HEK293T (cell line): Measurements from ENCODE around the gene SH3RF3.

Experiments used
- CTCF ChIA-PET: fragments of 350-600 bp; formaldehyde crosslinking; extraction: SDS; loops from one replicate; lab custom pipeline; 2021; ENCODE audit warnings: antibody characterized with exemption, inconsistent platforms; lab: Yijun Ruan, JAX
- POLR2A ChIA-PET: fragments of 350-600 bp; formaldehyde crosslinking; extraction: SDS; loops from one replicate; lab custom pipeline; 2020; ENCODE audit warnings: antibody characterized with exemption, inconsistent platforms; lab: Yijun Ruan, JAX
- DNase-seq: peaks from one replicate; pipeline ENCODE4 v3.0.0; 2012; ENCODE audit warnings: mixed read lengths; ENCODE audit errors: extremely low spot score
- ARNT ChIP-seq: fragments of 450-650 bp; IDR thresholded peaks from 2 replicates; pipeline ENCODE4 v1.6.1; 2017; ENCODE audit warnings: mild to moderate bottlenecking
- BHLHE40 ChIP-seq: fragments of 450-650 bp; IDR thresholded peaks from 2 replicates; pipeline ENCODE4 v1.6.1; 2016; ENCODE audit warnings: mild to moderate bottlenecking, moderate library complexity, borderline replicate concordance
- CTBP1 ChIP-seq: fragments of 450-650 bp; IDR thresholded peaks from 2 replicates; pipeline ENCODE4 v1.6.1; 2016; ENCODE audit warnings: borderline replicate concordance
- ELF4 ChIP-seq: fragments of 450-650 bp; IDR thresholded peaks from 2 replicates; pipeline ENCODE4 v1.6.1; 2017; ENCODE audit warnings: antibody characterized with exemption
- FOXA1 ChIP-seq: fragments of 450-650 bp; IDR thresholded peaks from 2 replicates; pipeline ENCODE4 v1.6.1; 2016; ENCODE audit warnings: mild to moderate bottlenecking
- FOXK2 ChIP-seq: fragments of 450-650 bp; IDR thresholded peaks from 2 replicates; pipeline ENCODE4 v1.6.1; 2016; ENCODE audit warnings: mild to moderate bottlenecking
- FOXM1 ChIP-seq: fragments of 450-650 bp; IDR thresholded peaks from 2 replicates; pipeline ENCODE4 v1.6.1; 2017; ENCODE audit warnings: mild to moderate bottlenecking, borderline replicate concordance
- HDGF ChIP-seq: fragments of 450-650 bp; IDR thresholded peaks from 2 replicates; pipeline ENCODE4 v1.6.1; 2017; ENCODE audit warnings: antibody characterized with exemption, borderline replicate concordance
- L3MBTL2 ChIP-seq: fragments of 450-650 bp; conservative IDR thresholded peaks from 2 replicates; pipeline ENCODE4 v1.6.1; 2016; ENCODE audit warnings: mild to moderate bottlenecking
- LEF1 ChIP-seq: fragments of 450-650 bp; IDR thresholded peaks from 2 replicates; pipeline ENCODE4 v1.6.1; 2017; ENCODE audit warnings: mild to moderate bottlenecking, borderline replicate concordance
- NFRKB ChIP-seq: fragments of 450-650 bp; IDR thresholded peaks from 2 replicates; pipeline ENCODE4 v1.6.1; 2016; ENCODE audit warnings: mild to moderate bottlenecking, moderate library complexity
- SP1 ChIP-seq: fragments of 450-650 bp; IDR thresholded peaks from 2 replicates; pipeline ENCODE4 v1.6.1; 2017
- SUZ12 ChIP-seq: fragments of 450-650 bp; IDR thresholded peaks from 2 replicates; pipeline ENCODE4 v1.6.1; 2016; ENCODE audit warnings: mild to moderate bottlenecking
- TARDBP ChIP-seq: fragments of 450-650 bp; IDR thresholded peaks from 2 replicates; pipeline ENCODE4 v1.6.1; 2016
- ZNF384 ChIP-seq: fragments of 450-650 bp; IDR thresholded peaks from 2 replicates; pipeline ENCODE4 v1.6.1; 2016
- TF ChIP-seq, protein P1 (sequence below): fragments of 450-650 bp; IDR thresholded peaks from 2 replicates; pipeline ENCODE4 v1.6.1; 2016

Gene SH3RF3

DNA sequence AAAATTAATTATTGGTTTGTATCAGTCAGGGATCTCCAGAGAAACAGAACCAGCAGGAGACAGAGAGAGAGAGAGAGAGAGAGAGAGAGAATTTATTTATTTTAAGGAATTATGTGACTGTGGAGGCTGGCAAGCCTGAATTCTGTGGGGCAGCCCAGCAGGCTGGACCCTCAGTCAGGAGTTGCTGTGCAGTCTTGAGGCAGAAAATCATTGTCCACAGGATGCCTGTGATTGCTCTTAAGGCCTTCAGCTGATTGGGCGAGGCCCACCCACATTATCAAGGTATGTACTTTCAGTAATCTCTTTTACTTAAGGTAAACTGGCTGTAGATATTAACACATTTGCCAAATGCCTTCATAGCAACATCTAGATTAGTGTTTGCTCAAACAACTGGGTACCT lies 329.5 kb downstream of the SH3RF3 start:
- DNase-seq = no peak
- ChIA-PET CTCF (no interaction called here), POLR2A (no interaction called here)
- no peak for TF ChIP-seq SUZ12
- TF ChIP-seq, protein P1, sequence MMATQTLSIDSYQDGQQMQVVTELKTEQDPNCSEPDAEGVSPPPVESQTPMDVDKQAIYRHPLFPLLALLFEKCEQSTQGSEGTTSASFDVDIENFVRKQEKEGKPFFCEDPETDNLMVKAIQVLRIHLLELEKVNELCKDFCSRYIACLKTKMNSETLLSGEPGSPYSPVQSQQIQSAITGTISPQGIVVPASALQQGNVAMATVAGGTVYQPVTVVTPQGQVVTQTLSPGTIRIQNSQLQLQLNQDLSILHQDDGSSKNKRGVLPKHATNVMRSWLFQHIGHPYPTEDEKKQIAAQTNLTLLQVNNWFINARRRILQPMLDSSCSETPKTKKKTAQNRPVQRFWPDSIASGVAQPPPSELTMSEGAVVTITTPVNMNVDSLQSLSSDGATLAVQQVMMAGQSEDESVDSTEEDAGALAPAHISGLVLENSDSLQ = no peak
- no peak for TF ChIP-seq LEF1
- TF ChIP-seq FOXM1 = no peak
- TF ChIP-seq SP1 = no peak
- TF ChIP-seq CTBP1 = no peak

DNA sequence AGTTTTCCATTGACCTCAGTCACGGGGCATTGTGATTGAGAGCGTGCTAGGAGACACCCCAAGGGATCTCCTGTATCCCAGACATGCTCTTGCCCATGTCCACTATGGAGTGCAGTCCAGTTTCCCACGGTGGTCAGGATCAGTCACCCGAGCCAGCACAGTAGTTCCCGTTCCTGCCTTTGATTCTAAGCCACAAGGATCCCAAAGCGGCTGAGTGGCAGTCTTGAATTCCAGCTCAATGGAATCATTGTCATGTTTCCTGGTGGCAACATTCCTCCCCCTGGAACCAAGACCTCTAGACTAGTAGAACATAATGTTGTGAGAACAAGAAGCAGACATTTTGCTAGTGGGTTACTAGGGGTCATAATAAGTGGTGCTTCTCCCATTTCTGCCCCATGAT lies 330.5 kb downstream of the SH3RF3 start:
- TF ChIP-seq FOXM1 = no peak
- no peak for TF ChIP-seq SUZ12
- no peak for TF ChIP-seq SP1
- DNase-seq = no peak
- POLR2A ChIA-PET = no interaction called here
- CTCF ChIA-PET = no interaction called here

DNA sequence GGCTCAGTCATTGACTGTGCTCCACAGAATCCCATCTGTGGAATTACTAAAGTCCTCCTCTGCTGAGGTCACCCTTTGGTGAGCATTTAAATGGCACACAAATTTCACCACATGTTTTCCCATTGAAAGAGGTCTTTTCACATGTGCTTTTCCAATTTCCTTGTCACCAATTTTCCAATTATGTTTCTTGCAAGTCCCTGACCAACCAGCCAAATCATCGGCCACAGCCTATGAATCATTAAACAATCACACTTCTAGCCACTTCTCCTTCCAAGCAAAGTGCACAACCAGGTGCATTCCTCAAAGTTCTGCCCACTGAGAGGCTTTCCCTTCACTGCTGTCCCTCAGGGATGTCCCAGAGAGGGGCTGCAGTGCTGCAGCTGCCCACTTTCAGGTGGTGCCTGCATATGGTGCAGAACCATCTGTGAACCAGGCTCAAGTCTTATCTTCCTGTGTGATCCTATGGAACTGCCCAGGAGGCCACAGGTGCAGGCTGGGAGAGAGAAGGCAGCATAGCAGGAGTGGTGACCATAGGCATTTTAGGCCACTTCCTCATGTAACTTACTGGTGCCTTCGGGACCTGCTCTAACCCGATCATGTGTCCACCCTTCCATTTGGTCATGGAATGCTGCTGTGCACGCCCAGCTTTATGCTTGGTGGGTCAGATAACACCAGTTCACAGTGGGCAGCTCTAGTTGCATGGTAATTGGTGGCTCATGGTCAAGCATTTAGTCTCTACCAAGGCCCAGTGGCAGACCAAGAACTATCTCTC lies 331.7 kb downstream of the SH3RF3 start:
- POLR2A ChIA-PET = no interaction called here
- CTCF ChIA-PET = no interaction called here
- no peak for DNase-seq
- no peak for TF ChIP-seq LEF1
- no peak for TF ChIP-seq BHLHE40
- TF ChIP-seq ZNF384 = no peak
- TF ChIP-seq FOXA1 = no peak
- TF ChIP-seq FOXM1 = no peak
- TF ChIP-seq, protein P1 = no peak
- no peak for TF ChIP-seq FOXK2
- TF ChIP-seq L3MBTL2 = no peak
- no peak for TF ChIP-seq CTBP1
- TF ChIP-seq ARNT = no peak
- no peak for TF ChIP-seq SP1
- no peak for TF ChIP-seq ELF4

DNA sequence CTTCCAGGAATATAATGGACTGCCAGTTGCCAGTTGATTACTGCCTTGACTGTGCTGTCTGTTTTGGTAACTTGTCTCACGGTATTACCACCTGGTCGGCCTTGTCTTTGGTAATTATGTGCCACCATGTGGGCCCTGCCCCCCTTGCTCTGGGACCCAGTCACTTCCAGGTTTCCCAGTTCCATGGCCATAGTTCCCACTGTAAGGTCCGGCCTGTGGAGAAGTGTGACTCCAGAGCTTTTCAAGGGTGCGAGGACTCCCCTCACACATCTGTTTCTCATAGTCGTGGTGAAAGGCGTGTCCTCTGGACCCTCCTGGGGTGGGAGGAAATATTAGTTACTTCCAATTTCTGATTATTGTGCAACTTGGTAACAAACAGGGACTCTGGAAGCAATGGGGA lies 334.2 kb downstream of the SH3RF3 start:
- DNase-seq = no peak
- no peak for TF ChIP-seq BHLHE40
- TF ChIP-seq NFRKB = no peak
- TF ChIP-seq ZNF384 = no peak
- TF ChIP-seq ARNT = no peak
- no peak for TF ChIP-seq TARDBP
- no peak for TF ChIP-seq ELF4
- no peak for TF ChIP-seq CTBP1
- TF ChIP-seq, protein P1 = no peak
- no peak for TF ChIP-seq SUZ12
- no peak for TF ChIP-seq L3MBTL2
- TF ChIP-seq FOXK2 = no peak
- no peak for TF ChIP-seq FOXA1
- no peak for TF ChIP-seq SP1
- no peak for TF ChIP-seq LEF1
- no peak for TF ChIP-seq HDGF
- TF ChIP-seq FOXM1 = no peak
- ChIA-PET CTCF (interaction anchor here (0.8 kb wide), 1 partner anchor 10 kb away, joined by 3 read pairs; no protein-coding TSS in a partner anchor), POLR2A (no interaction called here)

DNA sequence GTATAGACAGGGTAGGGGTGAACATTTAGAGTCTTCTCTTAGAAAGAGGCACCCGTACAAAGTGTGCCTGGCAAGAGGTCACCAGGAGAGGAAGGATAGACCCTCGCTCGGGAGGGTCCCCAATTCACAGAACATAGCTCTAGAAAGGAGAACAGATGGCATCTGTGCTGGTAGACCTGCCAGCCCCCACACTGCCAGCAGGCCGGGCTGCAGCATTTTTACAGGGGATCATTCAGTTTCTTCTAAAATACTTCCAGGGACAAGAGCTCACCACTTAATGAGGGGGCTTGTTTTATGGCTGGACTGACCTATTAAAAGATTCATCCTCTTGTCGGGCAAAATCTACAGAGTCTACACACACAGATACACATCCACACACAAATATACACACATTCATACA lies 334.9 kb downstream of the SH3RF3 start:
- ChIA-PET CTCF (no interaction called here), POLR2A (no interaction called here)
- DNase-seq = no peak
- no peak for TF ChIP-seq ARNT
- TF ChIP-seq L3MBTL2 = no peak
- TF ChIP-seq ELF4 = no peak
- no peak for TF ChIP-seq BHLHE40
- no peak for TF ChIP-seq FOXM1
- no peak for TF ChIP-seq SUZ12
- no peak for TF ChIP-seq ZNF384
- TF ChIP-seq LEF1 = no peak
- TF ChIP-seq CTBP1 = no peak
- TF ChIP-seq TARDBP = no peak
- TF ChIP-seq NFRKB = no peak
- TF ChIP-seq HDGF = no peak
- no peak for TF ChIP-seq FOXA1
- TF ChIP-seq, protein P1 = no peak
- no peak for TF ChIP-seq SP1
- no peak for TF ChIP-seq FOXK2
